Measurements from ENCODE around the gene CRABP1.

CRABP1 gene

DNA sequence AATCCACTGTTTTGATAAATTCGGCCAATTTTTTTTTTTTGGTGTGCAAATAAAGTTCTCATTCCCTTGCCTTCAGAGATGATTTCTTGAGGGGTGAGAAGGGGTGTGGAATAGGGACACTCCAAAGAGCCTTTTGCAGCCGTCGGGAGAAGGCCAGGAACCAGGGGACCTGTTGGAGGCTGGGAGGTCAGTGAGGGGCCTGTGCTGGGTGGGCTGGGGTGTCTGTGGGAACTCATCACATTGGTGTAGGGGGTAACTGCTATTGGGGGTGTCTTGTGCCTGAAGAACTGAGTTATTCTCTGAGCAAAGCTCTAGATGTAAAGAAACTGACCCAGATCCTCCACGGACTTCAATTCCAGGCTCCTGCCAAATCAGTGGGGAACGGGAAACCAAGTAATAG is 27.2 kb upstream of the CRABP1 start:
- Mint-ChIP-seq H3K9me3 (no peaks in the 10 kb centered on the region), H3K4me1 (no peaks in the 10 kb centered on the region), H3K4me3 (no peak overlapping the region), H3K27me3 (peaks cover 2% of the 10 kb centered on the region), H3K36me3 (no peaks in the 10 kb centered on the region), H3K27ac (no peak overlapping the region)

DNA sequence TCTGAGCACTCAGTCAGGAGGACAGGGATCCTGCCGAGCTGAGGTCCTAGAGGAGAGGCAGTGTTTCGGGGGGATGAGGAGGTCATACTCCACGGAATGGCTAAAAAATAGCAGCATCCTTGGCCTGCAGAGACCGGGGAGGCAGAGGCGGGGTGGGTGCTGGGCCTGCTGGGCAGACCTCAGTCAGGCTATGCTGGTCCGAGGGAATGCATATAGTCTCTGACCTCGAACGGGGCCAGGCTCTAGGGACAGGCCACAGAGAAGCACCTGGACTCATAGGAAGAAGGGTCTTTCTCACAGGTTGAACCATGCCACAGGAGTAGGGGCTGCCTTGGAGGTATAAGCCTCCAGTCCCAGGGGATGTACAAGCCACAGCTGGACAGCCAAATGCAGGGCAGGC is 26.8 kb upstream of the CRABP1 start:
- Mint-ChIP-seq H3K36me3 (no peaks in the 10 kb centered on the region), H3K27ac (no peak overlapping the region), H3K27me3 (no peaks in the 10 kb centered on the region), H3K4me3 (no peak overlapping the region), H3K9me3 (no peaks in the 10 kb centered on the region), H3K4me1 (no peaks in the 10 kb centered on the region)

- H3K9me3 Mint-ChIP-seq, result no peaks in the 10 kb centered on the region
- no peaks in the 10 kb centered on the region for H3K4me1 Mint-ChIP-seq
- H3K4me3 Mint-ChIP-seq, result no peak overlapping the region
- no peaks in the 10 kb centered on the region for H3K36me3 Mint-ChIP-seq
- no peak overlapping the region for H3K27ac Mint-ChIP-seq
- no peaks in the 10 kb centered on the region for H3K27me3 Mint-ChIP-seq
Observed at GRCh38 chr15:78314181-78314581, 26.0 kb upstream of the CRABP1 start.

DNA sequence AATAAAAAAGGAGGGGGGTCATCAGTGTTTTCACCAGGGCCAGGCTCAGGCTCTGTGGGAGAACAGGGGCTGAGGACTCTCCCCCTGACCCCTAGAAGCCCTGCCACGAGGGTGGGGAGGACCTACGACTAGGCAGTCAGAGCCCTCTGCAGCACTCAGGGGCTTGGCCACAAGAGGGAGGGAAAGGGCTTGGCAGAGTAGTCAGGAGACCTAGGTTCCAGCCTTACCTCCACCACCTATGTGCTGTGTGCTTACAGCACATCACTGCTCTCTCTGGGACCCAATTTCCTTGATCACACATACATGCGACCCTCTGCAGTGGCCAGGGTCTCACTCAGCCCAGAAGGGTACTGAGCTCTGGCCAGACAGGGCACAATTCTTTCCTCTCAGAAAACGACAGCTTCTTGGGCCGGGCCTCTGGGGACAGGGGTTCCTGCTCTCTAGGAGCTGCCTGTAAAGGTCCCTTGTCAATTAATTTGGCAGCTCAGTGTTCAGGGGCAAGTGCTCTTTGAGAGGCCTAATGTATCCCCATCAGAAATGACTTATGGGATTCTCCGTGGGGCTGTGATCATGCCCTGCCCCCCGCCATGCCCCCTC is 24.4 kb upstream of the CRABP1 start:
- Mint-ChIP-seq H3K36me3 (no peaks in the 10 kb centered on the region), H3K27ac (no peak overlapping the region), H3K9me3 (no peaks in the 10 kb centered on the region), H3K27me3 (no peaks in the 10 kb centered on the region), H3K4me1 (no peaks in the 10 kb centered on the region), H3K4me3 (no peak overlapping the region)

DNA sequence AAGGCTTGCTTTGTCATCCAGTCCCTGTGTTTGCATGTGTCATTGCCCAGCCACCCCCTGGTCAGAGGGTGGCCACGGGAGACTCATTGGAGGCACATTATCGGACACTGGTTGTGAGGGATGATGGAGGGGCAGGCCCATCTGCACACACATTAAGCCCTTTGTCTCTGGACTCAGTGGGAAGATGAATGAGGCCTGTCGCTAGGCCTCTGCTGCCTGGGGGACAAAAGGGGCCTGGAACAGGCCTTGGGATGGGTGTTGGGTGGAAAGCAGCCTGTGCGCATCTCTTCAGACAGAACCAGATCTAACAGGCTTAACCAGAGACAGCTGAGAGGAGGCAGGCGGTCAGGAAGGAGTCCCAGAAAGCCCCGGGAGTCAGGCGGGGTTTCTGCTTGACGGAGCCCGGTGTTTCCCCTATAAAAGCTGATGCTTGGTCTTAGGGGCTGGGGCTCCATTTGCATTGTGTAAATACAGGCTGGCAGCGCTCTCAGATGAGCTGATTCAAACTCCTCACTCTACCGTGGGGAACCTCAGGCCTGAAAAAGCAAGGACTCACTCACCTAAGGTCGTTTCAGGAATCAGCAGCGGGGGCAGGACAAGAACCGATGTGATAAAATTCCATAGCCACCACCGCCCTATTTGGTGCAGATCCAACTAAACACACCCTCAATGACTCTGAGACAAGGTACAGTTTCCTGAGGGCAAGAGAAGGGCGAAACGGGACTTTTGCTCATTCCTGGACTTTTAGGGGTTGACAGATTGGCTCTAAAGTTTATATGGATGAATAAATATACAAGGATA is 23.7 kb upstream of the CRABP1 start:
- H3K9me3 Mint-ChIP-seq, result no peaks in the 10 kb centered on the region
- no peaks in the 10 kb centered on the region for H3K36me3 Mint-ChIP-seq
- H3K4me3 Mint-ChIP-seq, result no peak overlapping the region
- H3K4me1 Mint-ChIP-seq, result no peaks in the 10 kb centered on the region
- H3K27ac Mint-ChIP-seq, result no peak overlapping the region
- no peaks in the 10 kb centered on the region for H3K27me3 Mint-ChIP-seq

DNA sequence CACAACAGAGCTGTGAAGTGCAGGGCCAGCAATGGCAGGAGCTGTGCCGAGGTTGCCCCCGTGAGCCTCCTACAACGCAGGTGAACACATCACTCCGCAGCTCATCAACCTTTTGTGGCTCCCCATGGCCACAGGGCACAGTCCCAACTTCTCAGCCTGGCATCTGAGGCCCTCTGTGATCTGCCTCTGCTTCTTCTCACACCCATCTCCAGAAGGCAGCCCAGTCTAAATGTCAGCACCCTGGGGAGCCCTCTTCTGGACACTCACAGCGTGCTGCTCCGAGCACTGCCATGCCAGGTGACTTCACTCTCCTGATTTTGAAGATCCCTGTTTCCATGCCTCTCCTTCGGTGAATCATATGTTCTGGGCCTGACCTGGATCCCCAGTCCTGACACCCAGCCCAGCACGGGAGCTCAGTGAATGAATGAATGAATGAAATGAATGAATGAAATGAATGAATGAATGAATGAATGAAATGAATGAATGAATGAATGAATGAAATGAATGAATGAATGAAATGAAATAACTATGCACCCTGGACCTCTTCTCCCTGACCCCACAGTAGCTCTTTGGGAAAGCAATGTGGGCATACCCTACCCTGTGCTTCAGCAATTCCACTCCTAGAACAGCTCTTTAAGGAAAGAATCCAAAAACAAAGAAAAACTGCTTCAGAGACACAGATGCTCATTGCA is 22.9 kb upstream of the CRABP1 start:
- no peaks in the 10 kb centered on the region for H3K4me1 Mint-ChIP-seq
- no peak overlapping the region for H3K4me3 Mint-ChIP-seq
- H3K36me3 Mint-ChIP-seq, result no peaks in the 10 kb centered on the region
- H3K27ac Mint-ChIP-seq, result no peak overlapping the region
- no peaks in the 10 kb centered on the region for H3K27me3 Mint-ChIP-seq
- no peaks in the 10 kb centered on the region for H3K9me3 Mint-ChIP-seq

- Mint-ChIP-seq H3K4me1 (no peaks in the 10 kb centered on the region), H3K9me3 (no peaks in the 10 kb centered on the region)
Observed at GRCh38 chr15:78319588-78319987, 20.6 kb upstream of the CRABP1 start.

GRCh38 chr15:78320183-78320582 is 20.0 kb upstream of the CRABP1 start:
- Mint-ChIP-seq H3K36me3 (no peaks in the 10 kb centered on the region), H3K27ac (no peak overlapping the region), H3K27me3 (no peaks in the 10 kb centered on the region), H3K4me3 (no peak overlapping the region), H3K9me3 (no peaks in the 10 kb centered on the region), H3K4me1 (no peaks in the 10 kb centered on the region)

More at GRCh38 chr15:78319588-78319987, 20.6 kb upstream of the CRABP1 start:
- Mint-ChIP-seq H3K36me3 (no peaks in the 10 kb centered on the region), H3K27me3 (no peaks in the 10 kb centered on the region), H3K27ac (no peak overlapping the region), H3K4me3 (no peak overlapping the region)

- Mint-ChIP-seq H3K27ac (no peak overlapping the region), H3K4me1 (no peaks in the 10 kb centered on the region), H3K4me3 (no peak overlapping the region), H3K9me3 (no peaks in the 10 kb centered on the region), H3K27me3 (no peaks in the 10 kb centered on the region), H3K36me3 (no peaks in the 10 kb centered on the region)
Observed at GRCh38 chr15:78321041-78321570, 19.0 kb upstream of the CRABP1 start.

GRCh38 chr15:78321786-78322185 is 18.4 kb upstream of the CRABP1 start:
- Mint-ChIP-seq H3K4me3 (no peak overlapping the region), H3K36me3 (no peaks in the 10 kb centered on the region), H3K9me3 (no peaks in the 10 kb centered on the region), H3K27ac (no peak overlapping the region), H3K27me3 (no peaks in the 10 kb centered on the region), H3K4me1 (no peaks in the 10 kb centered on the region)

- Mint-ChIP-seq H3K4me1 (no peaks in the 10 kb centered on the region), H3K27ac (no peak overlapping the region), H3K27me3 (no peaks in the 10 kb centered on the region), H3K36me3 (no peaks in the 10 kb centered on the region), H3K9me3 (no peaks in the 10 kb centered on the region), H3K4me3 (no peak overlapping the region)
Observed at GRCh38 chr15:78322243-78322642, 17.9 kb upstream of the CRABP1 start.

GRCh38 chr15:78322724-78323521 is 17.2 kb upstream of the CRABP1 start:
- Mint-ChIP-seq H3K27ac (no peak overlapping the region), H3K9me3 (no peaks in the 10 kb centered on the region), H3K4me3 (no peak overlapping the region), H3K27me3 (no peaks in the 10 kb centered on the region), H3K36me3 (no peaks in the 10 kb centered on the region), H3K4me1 (no peaks in the 10 kb centered on the region)

DNA sequence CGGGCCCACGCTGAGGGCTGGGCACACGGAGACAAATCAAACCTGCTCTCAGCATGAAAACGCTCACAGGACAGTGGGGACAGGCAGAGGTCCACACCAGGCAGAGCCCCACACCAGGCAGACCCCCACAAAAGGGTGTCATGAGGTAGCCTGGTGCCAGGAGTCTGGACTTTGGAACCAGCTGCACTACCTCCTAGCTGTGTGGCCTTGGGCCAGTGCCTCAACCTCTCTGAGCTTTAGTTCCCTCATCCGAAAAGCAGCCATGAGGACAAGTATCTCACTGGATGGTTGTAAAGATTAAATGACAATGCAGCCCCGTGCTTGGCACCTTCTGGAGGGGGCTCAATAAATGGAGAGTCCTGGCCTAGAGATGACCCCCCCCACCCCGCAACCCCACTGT is 16.5 kb upstream of the CRABP1 start:
- Mint-ChIP-seq H3K27ac (no peak overlapping the region), H3K9me3 (no peaks in the 10 kb centered on the region), H3K36me3 (no peaks in the 10 kb centered on the region), H3K4me1 (no peaks in the 10 kb centered on the region), H3K27me3 (no peaks in the 10 kb centered on the region), H3K4me3 (no peak overlapping the region)

GRCh38 chr15:78324144-78324543 is 16.0 kb upstream of the CRABP1 start:
- Mint-ChIP-seq H3K27me3 (no peaks in the 10 kb centered on the region), H3K4me3 (no peak overlapping the region), H3K4me1 (no peaks in the 10 kb centered on the region), H3K36me3 (no peaks in the 10 kb centered on the region), H3K27ac (no peak overlapping the region), H3K9me3 (no peaks in the 10 kb centered on the region)

- Mint-ChIP-seq H3K9me3 (no peaks in the 10 kb centered on the region), H3K36me3 (no peaks in the 10 kb centered on the region), H3K27me3 (no peaks in the 10 kb centered on the region), H3K4me3 (no peak overlapping the region), H3K4me1 (no peaks in the 10 kb centered on the region), H3K27ac (no peak overlapping the region)
Observed at GRCh38 chr15:78325092-78325843, 14.9 kb upstream of the CRABP1 start.

Measured in activated naive CD4-positive, alpha-beta T cell treated with anti-CD3 and anti-CD28 coated beads, Interleukin-2, amount 50 U/mL, for 24 hours (primary cell).